WTC11 (cell line): ENCODE measurements around the gene TRIM66. TPM values are rescaled to one million over a fixed set of nuclear protein-coding genes. Genes with fewer than 3 reads are reported as not detected.

ENCODE experiments used
- ATAC-seq: fragments of 200-7000 bp; cut with Tn5 transposase; 2 replicates; pipeline ENCODE4 v1.10.0; 2021; ENCODE audit warnings: mild to moderate bottlenecking, moderate library complexity
- CTCF ChIA-PET: fragments of 300-600 bp; sonication (Branson Sonifier 250); formaldehyde crosslinking; loops from one replicate; lab custom pipeline; 2021; ENCODE audit warnings: antibody characterized with exemption; lab: Charles Lee
- POLR2A ChIA-PET: fragments of 350-600 bp; sonication (Branson Sonifier 250); formaldehyde crosslinking; loops from one replicate; lab custom pipeline; 2021; ENCODE audit warnings: antibody characterized with exemption; lab: Charles Lee
- DNase-seq: peaks from one replicate; pipeline ENCODE4 v3.0.0; 2021; ENCODE audit warnings: low spot score
- H3K27ac Mint-ChIP-seq: 2 replicates; pipeline ENCODE4 v1.8.0; 2021; ENCODE audit warnings: mixed read lengths
- H3K27me3 Mint-ChIP-seq: 2 replicates; pipeline ENCODE4 v1.8.0; 2021; ENCODE audit warnings: low read depth, mild to moderate bottlenecking, moderate library complexity, mixed read lengths
- H3K36me3 Mint-ChIP-seq: 2 replicates; pipeline ENCODE4 v1.8.0; 2021; ENCODE audit warnings: mixed read lengths
- H3K4me1 Mint-ChIP-seq: 2 replicates; pipeline ENCODE4 v1.8.0; 2022; ENCODE audit warnings: mixed read lengths
- H3K4me3 Mint-ChIP-seq: 2 replicates; pipeline ENCODE4 v1.8.0; 2021; ENCODE audit warnings: mild to moderate bottlenecking, moderate library complexity, mixed read lengths
- H3K9me3 Mint-ChIP-seq: 2 replicates; pipeline ENCODE4 v1.8.0; 2021; ENCODE audit warnings: mixed read lengths
- ATF1 ChIP-seq: sonication (generic); formaldehyde crosslinking; IDR thresholded peaks from 2 replicates; pipeline ENCODE4 v1.8.1; 2023; ENCODE audit warnings: mild to moderate bottlenecking, moderate library complexity, missing genetic modification reagents
- CREB1 ChIP-seq: sonication (generic); formaldehyde crosslinking; IDR thresholded peaks from 2 replicates; pipeline ENCODE4 v1.8.0; 2023; ENCODE audit warnings: mild to moderate bottlenecking, missing genetic modification reagents
- EMX1 ChIP-seq: fragments of 250-450 bp; sonication (Bioruptor Pico); IDR thresholded peaks from 2 replicates; pipeline ENCODE4 v1.8.0; 2021; ENCODE audit warnings: mild to moderate bottlenecking
- FOXP1 ChIP-seq: sonication (generic); formaldehyde crosslinking; IDR thresholded peaks from 2 replicates; pipeline ENCODE4 v1.8.0; 2022; ENCODE audit warnings: missing genetic modification reagents, mild to moderate bottlenecking, moderate library complexity, borderline replicate concordance
- GRHL2 ChIP-seq: fragments of 250-450 bp; sonication (Bioruptor Pico); IDR thresholded peaks from 2 replicates; pipeline ENCODE4 v1.8.0; 2022; ENCODE audit warnings: mild to moderate bottlenecking, moderate library complexity; ENCODE audit not compliant: insufficient replicate concordance, severe bottlenecking
- GTF2I ChIP-seq: fragments of 250-450 bp; sonication (Bioruptor Pico); conservative IDR thresholded peaks from 2 replicates; pipeline ENCODE4 v1.4.0; 2021; ENCODE audit warnings: mild to moderate bottlenecking
- HMGA2 ChIP-seq: fragments of 250-450 bp; sonication (Bioruptor Pico); IDR thresholded peaks from 2 replicates; pipeline ENCODE4 v1.4.0; 2021; ENCODE audit warnings: mild to moderate bottlenecking, moderate library complexity
- SMAD4 ChIP-seq: sonication (generic); formaldehyde crosslinking; IDR thresholded peaks from 2 replicates; pipeline ENCODE4 v1.8.0; 2022; ENCODE audit warnings: mild to moderate bottlenecking, missing genetic modification reagents
- TEAD4 ChIP-seq: sonication (generic); formaldehyde crosslinking; IDR thresholded peaks from 2 replicates; pipeline ENCODE4 v1.8.0; 2022; ENCODE audit warnings: mild to moderate bottlenecking, missing genetic modification reagents
- ZNF121 ChIP-seq: sonication (generic); formaldehyde crosslinking; IDR thresholded peaks from 2 replicates; pipeline ENCODE4 v1.8.0; 2023; ENCODE audit warnings: missing genetic modification reagents
- ZNF263 ChIP-seq: sonication (generic); formaldehyde crosslinking; IDR thresholded peaks from 2 replicates; pipeline ENCODE4 v1.8.1; 2022; ENCODE audit warnings: low read depth, mild to moderate bottlenecking, moderate library complexity, missing genetic modification reagents
- ZNF416 ChIP-seq: fragments of 250-450 bp; sonication (Bioruptor Pico); IDR thresholded peaks from 2 replicates; pipeline ENCODE4 v1.9.0; 2021; ENCODE audit warnings: mild to moderate bottlenecking, inconsistent platforms
- total RNA-seq: library from RNA; stranded (reverse); gene quantifications from 3 replicates; pipeline ENCODE4 v1.2.3, GENCODE V29; 2021
- TF ChIP-seq, protein P1 (sequence below): sonication (generic); formaldehyde crosslinking; IDR thresholded peaks from 2 replicates; pipeline ENCODE4 v1.8.1; 2023; ENCODE audit warnings: mild to moderate bottlenecking, missing genetic modification reagents, borderline replicate concordance
- TF ChIP-seq, protein P2 (sequence below): fragments of 250-450 bp; sonication (Bioruptor Pico); IDR thresholded peaks from 2 replicates; pipeline ENCODE4 v1.9.0; 2021; ENCODE audit warnings: mild to moderate bottlenecking, borderline replicate concordance
- TF ChIP-seq, protein P3 (sequence below): fragments of 250-450 bp; sonication (Bioruptor Pico); IDR thresholded peaks from 2 replicates; pipeline ENCODE4 v1.9.0; 2021; ENCODE audit warnings: mild to moderate bottlenecking
- TF ChIP-seq, protein P4 (sequence below): sonication (generic); formaldehyde crosslinking; IDR thresholded peaks from 2 replicates; pipeline ENCODE4 v1.8.1; 2022; ENCODE audit warnings: mild to moderate bottlenecking, moderate library complexity, missing genetic modification reagents
- TF ChIP-seq, protein P5 (sequence below): sonication (generic); formaldehyde crosslinking; IDR thresholded peaks from 2 replicates; pipeline ENCODE4 v1.8.1; 2023; ENCODE audit warnings: mild to moderate bottlenecking, missing genetic modification reagents

TRIM66 gene
- total RNA-seq, 1 experiment from 2014 or later, result 5.6 TPM

DNA sequence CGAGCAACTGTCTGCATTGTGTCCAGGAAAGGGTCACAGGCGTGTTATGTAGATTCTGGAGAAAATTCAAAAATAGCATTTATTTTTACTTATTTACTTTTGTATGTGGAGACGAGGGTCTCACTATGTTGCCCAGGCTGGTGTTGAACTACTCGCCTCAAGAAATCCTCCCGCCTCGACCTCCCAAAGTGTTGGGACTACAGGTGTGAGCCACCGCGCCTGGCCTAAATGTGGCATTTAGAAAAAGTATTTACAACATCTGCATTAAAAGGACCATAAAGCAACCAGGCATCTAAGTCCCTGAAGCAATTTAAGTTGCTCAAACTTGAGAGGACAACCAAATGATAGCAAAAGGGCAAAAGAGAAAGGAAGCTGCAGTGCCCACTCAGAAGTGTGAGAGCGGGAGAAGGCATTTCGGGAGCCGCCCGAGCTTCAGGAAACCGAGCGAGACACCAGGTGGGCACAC is 595 bp downstream of the TRIM66 start:
- H3K4me1 Mint-ChIP-seq, result peaks cover 43% of the 10 kb centered on the region
- ATAC-seq, result no peak

DNA sequence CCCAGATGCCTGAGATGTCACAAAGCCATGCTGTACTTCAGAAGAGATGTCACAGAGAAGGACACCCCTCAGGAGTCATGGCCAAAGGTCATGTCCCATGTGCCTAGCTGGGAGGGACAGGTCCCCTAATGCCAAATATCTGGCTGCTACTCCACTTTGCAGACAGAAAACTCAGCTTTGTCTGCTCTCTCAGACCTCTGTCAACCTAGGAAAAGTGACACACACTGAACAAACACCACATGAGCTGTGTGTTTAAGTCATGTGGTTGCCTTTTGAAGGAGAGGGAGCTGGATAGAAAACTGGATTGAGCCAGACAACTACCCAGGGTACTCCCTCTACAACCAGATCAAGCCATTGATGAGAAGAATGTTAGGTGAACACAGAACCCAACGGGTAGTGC is 3.5 kb downstream of the TRIM66 start:
- H3K36me3 Mint-ChIP-seq, result peaks cover 18% of the 10 kb centered on the region
- no peak overlapping the region for H3K27ac Mint-ChIP-seq
- H3K9me3 Mint-ChIP-seq, result peaks cover 8% of the 10 kb centered on the region
- ATAC-seq (no peak), DNase-seq (no peak)
- H3K4me1 Mint-ChIP-seq, result peaks cover 30% of the 10 kb centered on the region
- POLR2A ChIA-PET, result interaction anchor here (1.2 kb wide), 2 partner anchors 8 to 9 kb away, joined by 3 to 9 read pairs; no protein-coding TSS in a partner anchor
- CTCF ChIA-PET, result no interaction called here
- TF ChIP-seq, protein P1, sequence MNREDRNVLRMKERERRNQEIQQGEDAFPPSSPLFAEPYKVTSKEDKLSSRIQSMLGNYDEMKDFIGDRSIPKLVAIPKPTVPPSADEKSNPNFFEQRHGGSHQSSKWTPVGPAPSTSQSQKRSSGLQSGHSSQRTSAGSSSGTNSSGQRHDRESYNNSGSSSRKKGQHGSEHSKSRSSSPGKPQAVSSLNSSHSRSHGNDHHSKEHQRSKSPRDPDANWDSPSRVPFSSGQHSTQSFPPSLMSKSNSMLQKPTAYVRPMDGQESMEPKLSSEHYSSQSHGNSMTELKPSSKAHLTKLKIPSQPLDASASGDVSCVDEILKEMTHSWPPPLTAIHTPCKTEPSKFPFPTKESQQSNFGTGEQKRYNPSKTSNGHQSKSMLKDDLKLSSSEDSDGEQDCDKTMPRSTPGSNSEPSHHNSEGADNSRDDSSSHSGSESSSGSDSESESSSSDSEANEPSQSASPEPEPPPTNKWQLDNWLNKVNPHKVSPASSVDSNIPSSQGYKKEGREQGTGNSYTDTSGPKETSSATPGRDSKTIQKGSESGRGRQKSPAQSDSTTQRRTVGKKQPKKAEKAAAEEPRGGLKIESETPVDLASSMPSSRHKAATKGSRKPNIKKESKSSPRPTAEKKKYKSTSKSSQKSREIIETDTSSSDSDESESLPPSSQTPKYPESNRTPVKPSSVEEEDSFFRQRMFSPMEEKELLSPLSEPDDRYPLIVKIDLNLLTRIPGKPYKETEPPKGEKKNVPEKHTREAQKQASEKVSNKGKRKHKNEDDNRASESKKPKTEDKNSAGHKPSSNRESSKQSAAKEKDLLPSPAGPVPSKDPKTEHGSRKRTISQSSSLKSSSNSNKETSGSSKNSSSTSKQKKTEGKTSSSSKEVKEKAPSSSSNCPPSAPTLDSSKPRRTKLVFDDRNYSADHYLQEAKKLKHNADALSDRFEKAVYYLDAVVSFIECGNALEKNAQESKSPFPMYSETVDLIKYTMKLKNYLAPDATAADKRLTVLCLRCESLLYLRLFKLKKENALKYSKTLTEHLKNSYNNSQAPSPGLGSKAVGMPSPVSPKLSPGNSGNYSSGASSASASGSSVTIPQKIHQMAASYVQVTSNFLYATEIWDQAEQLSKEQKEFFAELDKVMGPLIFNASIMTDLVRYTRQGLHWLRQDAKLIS (CRISPR knock-in tag), result no peak
- no peak for TF ChIP-seq ZNF416 (CRISPR knock-in tag)
- no peak for TF ChIP-seq ATF1 (CRISPR knock-in tag)
- TF ChIP-seq, protein P2, sequence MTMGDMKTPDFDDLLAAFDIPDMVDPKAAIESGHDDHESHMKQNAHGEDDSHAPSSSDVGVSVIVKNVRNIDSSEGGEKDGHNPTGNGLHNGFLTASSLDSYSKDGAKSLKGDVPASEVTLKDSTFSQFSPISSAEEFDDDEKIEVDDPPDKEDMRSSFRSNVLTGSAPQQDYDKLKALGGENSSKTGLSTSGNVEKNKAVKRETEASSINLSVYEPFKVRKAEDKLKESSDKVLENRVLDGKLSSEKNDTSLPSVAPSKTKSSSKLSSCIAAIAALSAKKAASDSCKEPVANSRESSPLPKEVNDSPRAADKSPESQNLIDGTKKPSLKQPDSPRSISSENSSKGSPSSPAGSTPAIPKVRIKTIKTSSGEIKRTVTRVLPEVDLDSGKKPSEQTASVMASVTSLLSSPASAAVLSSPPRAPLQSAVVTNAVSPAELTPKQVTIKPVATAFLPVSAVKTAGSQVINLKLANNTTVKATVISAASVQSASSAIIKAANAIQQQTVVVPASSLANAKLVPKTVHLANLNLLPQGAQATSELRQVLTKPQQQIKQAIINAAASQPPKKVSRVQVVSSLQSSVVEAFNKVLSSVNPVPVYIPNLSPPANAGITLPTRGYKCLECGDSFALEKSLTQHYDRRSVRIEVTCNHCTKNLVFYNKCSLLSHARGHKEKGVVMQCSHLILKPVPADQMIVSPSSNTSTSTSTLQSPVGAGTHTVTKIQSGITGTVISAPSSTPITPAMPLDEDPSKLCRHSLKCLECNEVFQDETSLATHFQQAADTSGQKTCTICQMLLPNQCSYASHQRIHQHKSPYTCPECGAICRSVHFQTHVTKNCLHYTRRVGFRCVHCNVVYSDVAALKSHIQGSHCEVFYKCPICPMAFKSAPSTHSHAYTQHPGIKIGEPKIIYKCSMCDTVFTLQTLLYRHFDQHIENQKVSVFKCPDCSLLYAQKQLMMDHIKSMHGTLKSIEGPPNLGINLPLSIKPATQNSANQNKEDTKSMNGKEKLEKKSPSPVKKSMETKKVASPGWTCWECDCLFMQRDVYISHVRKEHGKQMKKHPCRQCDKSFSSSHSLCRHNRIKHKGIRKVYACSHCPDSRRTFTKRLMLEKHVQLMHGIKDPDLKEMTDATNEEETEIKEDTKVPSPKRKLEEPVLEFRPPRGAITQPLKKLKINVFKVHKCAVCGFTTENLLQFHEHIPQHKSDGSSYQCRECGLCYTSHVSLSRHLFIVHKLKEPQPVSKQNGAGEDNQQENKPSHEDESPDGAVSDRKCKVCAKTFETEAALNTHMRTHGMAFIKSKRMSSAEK (CRISPR knock-in tag), result no peak
- no peak for TF ChIP-seq HMGA2 (CRISPR knock-in tag)
- H3K4me3 Mint-ChIP-seq, result no peak overlapping the region
- H3K27me3 Mint-ChIP-seq, result no peaks in the 10 kb centered on the region

More for the DNA sequence above, 595 bp downstream of the TRIM66 start:
- POLR2A ChIA-PET, result interaction anchor here (0.6 to 2.3 kb wide), 7 partner anchors 8 to 129 kb away, joined by 3 to 7 read pairs (median 5); a partner anchor contains a TSS
- H3K4me3 Mint-ChIP-seq, result peak overlapping the region; percentile 88
- H3K36me3 Mint-ChIP-seq, result peaks cover 47% of the 10 kb centered on the region
- CTCF ChIA-PET, result interaction anchor here (1.1 kb wide), 1 partner anchor 42 kb away, joined by 3 read pairs; no protein-coding TSS in a partner anchor
- H3K27ac Mint-ChIP-seq, result peak overlapping the region; percentile 96
- no peaks in the 10 kb centered on the region for H3K27me3 Mint-ChIP-seq
- DNase-seq, result no peak
- TF ChIP-seq FOXP1 (CRISPR knock-in tag) (no peak), ZNF121 (CRISPR knock-in tag) (peak; percentile 93), GTF2I (peak; percentile 46; the same call in 1 of the 2 replicates)
- TF ChIP-seq, protein P3, sequence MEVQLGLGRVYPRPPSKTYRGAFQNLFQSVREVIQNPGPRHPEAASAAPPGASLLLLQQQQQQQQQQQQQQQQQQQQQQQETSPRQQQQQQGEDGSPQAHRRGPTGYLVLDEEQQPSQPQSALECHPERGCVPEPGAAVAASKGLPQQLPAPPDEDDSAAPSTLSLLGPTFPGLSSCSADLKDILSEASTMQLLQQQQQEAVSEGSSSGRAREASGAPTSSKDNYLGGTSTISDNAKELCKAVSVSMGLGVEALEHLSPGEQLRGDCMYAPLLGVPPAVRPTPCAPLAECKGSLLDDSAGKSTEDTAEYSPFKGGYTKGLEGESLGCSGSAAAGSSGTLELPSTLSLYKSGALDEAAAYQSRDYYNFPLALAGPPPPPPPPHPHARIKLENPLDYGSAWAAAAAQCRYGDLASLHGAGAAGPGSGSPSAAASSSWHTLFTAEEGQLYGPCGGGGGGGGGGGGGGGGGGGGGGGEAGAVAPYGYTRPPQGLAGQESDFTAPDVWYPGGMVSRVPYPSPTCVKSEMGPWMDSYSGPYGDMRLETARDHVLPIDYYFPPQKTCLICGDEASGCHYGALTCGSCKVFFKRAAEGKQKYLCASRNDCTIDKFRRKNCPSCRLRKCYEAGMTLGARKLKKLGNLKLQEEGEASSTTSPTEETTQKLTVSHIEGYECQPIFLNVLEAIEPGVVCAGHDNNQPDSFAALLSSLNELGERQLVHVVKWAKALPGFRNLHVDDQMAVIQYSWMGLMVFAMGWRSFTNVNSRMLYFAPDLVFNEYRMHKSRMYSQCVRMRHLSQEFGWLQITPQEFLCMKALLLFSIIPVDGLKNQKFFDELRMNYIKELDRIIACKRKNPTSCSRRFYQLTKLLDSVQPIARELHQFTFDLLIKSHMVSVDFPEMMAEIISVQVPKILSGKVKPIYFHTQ, result 0 out of 2 replicates have a peak, but pooled peaks have one; percentile 5
- peaks cover 8% of the 10 kb centered on the region for H3K9me3 Mint-ChIP-seq

DNA sequence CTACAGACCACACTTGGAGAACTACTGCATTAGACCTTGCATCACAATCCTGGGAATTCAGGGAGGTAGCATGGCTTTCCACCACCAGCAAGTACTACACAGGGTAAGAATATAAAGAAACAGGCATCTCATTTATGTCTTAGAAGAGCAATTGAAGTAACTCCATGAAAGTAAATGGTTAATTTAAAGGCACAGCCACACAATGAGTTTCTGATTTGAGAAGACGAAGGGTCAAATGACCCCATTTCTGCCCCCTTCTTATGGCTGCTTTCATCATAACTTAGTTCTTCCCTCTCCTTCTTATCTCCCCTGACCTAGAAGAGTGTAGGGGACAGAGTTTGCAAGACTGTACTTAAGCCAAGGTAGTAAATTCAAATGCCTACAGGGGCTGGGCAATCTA is 6.0 kb downstream of the TRIM66 start:
- CTCF ChIA-PET, result no interaction called here
- Mint-ChIP-seq H3K9me3 (peaks cover 6% of the 10 kb centered on the region), H3K36me3 (peaks cover 5% of the 10 kb centered on the region)

More for the DNA sequence above, 6.0 kb downstream of the TRIM66 start:
- POLR2A ChIA-PET, result no interaction called here
- DNase-seq (no peak), ATAC-seq (no peak)
- no peak for TF ChIP-seq ZNF263 (CRISPR knock-in tag)
- TF ChIP-seq TEAD4, result no peak
- no peak for TF ChIP-seq EMX1 (CRISPR knock-in tag)
- TF ChIP-seq, protein P4, sequence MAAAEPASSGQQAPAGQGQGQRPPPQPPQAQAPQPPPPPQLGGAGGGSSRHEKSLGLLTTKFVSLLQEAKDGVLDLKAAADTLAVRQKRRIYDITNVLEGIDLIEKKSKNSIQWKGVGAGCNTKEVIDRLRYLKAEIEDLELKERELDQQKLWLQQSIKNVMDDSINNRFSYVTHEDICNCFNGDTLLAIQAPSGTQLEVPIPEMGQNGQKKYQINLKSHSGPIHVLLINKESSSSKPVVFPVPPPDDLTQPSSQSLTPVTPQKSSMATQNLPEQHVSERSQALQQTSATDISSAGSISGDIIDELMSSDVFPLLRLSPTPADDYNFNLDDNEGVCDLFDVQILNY (CRISPR knock-in tag), result no peak
- TF ChIP-seq CREB1, result no peak
- TF ChIP-seq SMAD4 (CRISPR knock-in tag), result no peak
- TF ChIP-seq ZNF416 (CRISPR knock-in tag), result no peak
- TF ChIP-seq, protein P5, sequence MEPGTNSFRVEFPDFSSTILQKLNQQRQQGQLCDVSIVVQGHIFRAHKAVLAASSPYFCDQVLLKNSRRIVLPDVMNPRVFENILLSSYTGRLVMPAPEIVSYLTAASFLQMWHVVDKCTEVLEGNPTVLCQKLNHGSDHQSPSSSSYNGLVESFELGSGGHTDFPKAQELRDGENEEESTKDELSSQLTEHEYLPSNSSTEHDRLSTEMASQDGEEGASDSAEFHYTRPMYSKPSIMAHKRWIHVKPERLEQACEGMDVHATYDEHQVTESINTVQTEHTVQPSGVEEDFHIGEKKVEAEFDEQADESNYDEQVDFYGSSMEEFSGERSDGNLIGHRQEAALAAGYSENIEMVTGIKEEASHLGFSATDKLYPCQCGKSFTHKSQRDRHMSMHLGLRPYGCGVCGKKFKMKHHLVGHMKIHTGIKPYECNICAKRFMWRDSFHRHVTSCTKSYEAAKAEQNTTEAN (CRISPR knock-in tag), result no peak
- no peak for TF ChIP-seq GRHL2
- no peak overlapping the region for H3K4me3 Mint-ChIP-seq
- no peaks in the 10 kb centered on the region for H3K27me3 Mint-ChIP-seq
- H3K4me1 Mint-ChIP-seq, result peaks cover 32% of the 10 kb centered on the region
- H3K27ac Mint-ChIP-seq, result peak overlapping the region; percentile 67
